GM12875 (cell line): ENCODE results near the gene RAP1GAP.
"Not testable (repeated sequence)": the region's sequence is repeated elsewhere in the genome, so short reads cannot be mapped to it uniquely, and the experiment has no call there.

ENCODE experiments used
- H3K4me3 ChIP-seq: one replicate; pipeline ENCODE4 v1.5.1; 2011; ENCODE audit warnings: low read depth, low read length, control low read depth
- CTCF ChIP-seq: IDR thresholded peaks from 2 replicates; pipeline ENCODE4 v1.5.1; 2011; ENCODE audit warnings: low read depth, mild to moderate bottlenecking, control low read depth, inconsistent platforms, low read length, moderate library complexity, borderline replicate concordance; ENCODE audit not compliant: insufficient read depth

RAP1GAP gene

DNA sequence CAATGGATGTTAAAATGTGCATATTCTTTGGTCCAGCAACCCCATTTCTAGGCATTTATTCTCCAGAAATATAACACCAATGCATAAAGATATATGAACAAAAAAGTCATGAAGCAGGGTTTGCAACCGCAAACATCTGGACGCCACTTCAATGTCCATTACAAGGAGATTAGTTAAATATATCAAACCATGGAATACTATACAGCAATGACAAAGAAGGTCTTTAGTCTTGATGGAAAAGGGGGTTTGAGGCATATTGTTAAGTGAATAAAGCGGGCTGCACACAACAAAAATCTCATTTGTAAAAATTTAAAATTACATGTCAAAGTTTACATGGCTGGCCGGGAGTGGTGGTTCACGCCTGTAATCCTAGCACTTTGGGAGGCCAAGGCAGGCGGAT is 31.6 kb downstream of the RAP1GAP start:
- no peak for TF ChIP-seq CTCF
- H3K4me3 ChIP-seq = no peak overlapping the region

- no peak overlapping the region for H3K4me3 ChIP-seq
- TF ChIP-seq CTCF = no peak
Measured at GRCh38 chr1:21636029-21636428, 33.1 kb downstream of the RAP1GAP start.

GRCh38 chr1:21634806-21635535 is 34.2 kb downstream of the RAP1GAP start:
- TF ChIP-seq CTCF = no peak
- no peak overlapping the region for H3K4me3 ChIP-seq

DNA sequence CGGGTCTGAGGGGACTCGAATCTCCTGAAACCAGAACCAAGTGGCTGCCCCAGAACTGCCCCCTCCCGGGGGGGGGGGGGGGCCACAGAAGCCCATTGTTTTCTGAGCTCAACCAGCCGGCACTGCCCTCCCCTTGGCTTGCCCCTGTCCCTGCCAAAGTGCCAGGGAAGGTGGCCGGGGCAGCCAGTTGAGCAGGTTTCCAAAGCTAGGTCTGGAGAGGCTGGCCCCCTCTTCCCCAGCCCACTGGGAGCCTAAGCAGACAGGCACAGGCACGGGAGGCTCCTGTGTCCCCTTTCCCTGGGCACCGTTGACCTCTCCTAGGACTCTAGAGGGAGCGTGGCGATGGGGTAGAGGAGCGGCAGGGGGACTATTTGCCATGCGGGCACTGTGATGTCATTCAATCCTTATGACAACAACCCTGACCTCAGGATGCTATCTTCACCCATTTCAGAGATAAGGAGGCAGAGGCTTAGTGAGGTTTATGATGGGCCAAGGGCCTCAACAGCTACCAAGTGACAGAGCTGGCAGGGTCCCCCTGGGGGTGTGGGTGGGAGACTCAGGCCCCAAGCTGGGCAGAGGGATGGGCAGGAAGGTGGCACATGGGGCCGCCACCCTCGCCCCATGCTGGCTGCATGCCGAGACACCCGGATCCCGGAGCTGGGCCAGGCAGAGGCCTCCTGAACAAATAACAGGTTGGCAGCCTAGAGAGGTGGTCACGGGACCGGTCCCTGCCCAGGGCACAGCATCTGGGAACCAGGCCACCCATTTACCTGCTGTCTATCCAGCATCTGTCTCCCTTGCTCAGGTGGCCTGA is 35.0 kb downstream of the RAP1GAP start:
- H3K4me3 ChIP-seq = no peak overlapping the region
- TF ChIP-seq CTCF = no peak

DNA sequence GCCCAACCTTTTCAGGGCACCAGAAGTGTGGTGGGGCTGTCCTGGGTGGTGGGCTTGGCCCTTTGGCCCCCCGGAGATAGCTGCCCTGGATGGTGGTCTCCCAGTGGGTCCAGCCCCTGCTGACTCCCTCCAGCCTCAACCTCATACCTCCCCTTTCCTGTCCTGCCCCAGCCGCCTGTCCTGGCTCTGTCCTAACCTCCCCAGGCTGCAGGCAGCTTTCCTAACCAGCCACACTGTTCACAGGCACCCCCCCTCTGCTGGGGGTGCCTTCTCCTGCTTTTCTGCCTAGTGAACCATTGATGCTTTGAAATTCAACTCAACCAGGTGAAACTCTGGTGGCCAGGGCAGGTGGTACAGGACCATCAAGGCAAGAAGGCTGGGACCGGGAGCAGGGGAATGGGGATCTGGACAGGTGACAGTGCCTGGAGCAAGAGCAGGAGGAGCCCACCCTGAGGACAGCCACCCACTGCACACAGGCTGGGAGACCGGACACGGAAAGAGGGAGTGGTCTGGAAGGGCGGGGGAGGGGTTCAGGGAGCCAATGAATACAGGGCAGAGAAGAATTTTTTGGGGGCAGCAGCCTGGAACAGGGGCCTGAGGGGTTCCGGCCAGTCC is 35.9 kb downstream of the RAP1GAP start:
- no peak overlapping the region for H3K4me3 ChIP-seq
- no peak for TF ChIP-seq CTCF

- no peak for TF ChIP-seq CTCF
- H3K4me3 ChIP-seq = no peak overlapping the region
Measured at GRCh38 chr1:21631944-21632887, 36.9 kb downstream of the RAP1GAP start.

DNA sequence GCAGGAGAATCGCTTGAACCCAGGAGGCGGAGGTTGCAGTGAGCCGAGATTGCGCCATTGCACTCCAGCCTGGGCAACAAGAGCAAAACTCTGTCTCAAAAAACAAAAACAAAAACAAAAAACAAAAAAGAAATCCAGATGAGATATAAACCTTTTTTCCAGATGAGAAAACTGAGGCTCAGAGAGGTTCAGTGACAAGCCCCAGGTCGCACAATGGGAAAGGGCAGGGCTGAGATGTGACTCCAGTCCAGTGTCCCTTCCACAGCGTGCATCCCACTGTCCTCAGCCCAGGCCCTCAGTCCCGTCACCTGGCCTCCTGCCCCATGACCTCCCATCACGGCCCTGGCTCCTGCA is 37.6 kb downstream of the RAP1GAP start:
- H3K4me3 ChIP-seq = not testable (repeated sequence)
